OCI-LY1 (cell line): ENCODE results near the gene ADD2.

Experiments
- H2AFZ ChIP-seq: fragments of 200-600 bp; sonication (generic), shearing (Covaris generic); 2 replicates; pipeline ENCODE4 v1.6.0; 2014; ENCODE audit warnings: antibody characterized with exemption, mild to moderate bottlenecking, low read length
- H3F3A ChIP-seq: fragments of 200-600 bp; sonication (generic), shearing (Covaris generic); 2 replicates; pipeline ENCODE4 v1.6.0; 2014; ENCODE audit warnings: mild to moderate bottlenecking, antibody characterized with exemption, low read length, moderate library complexity; ENCODE audit not compliant: insufficient read depth
- H3K27ac ChIP-seq: fragments of 200-600 bp; sonication (generic); 2 replicates; pipeline ENCODE4 v1.5.1; 2014; ENCODE audit warnings: low read length, mixed run types, mild to moderate bottlenecking, low read depth; ENCODE audit not compliant: poor library complexity, severe bottlenecking
- H3K27me3 ChIP-seq: fragments of 200-600 bp; sonication (generic); 2 replicates; pipeline ENCODE4 v1.6.0; 2014; ENCODE audit warnings: antibody characterized with exemption, mild to moderate bottlenecking, low read length, moderate library complexity; ENCODE audit not compliant: insufficient read depth
- H3K36me3 ChIP-seq: fragments of 200-600 bp; sonication (generic); 2 replicates; pipeline ENCODE4 v1.6.1; 2014; ENCODE audit warnings: mild to moderate bottlenecking, antibody characterized with exemption, low read length, moderate library complexity, mixed read lengths; ENCODE audit not compliant: insufficient read depth
- H3K4me1 ChIP-seq: fragments of 200-600 bp; sonication (generic); 2 replicates; pipeline ENCODE4 v1.5.1; 2014; ENCODE audit warnings: mild to moderate bottlenecking, low read length, moderate library complexity; ENCODE audit not compliant: insufficient read depth, severe bottlenecking
- H3K4me2 ChIP-seq: fragments of 200-600 bp; sonication (generic), shearing (Covaris generic); 2 replicates; pipeline ENCODE4 v1.6.1; 2014; ENCODE audit warnings: low read length
- H3K4me3 ChIP-seq: fragments of 200-600 bp; sonication (generic); 2 replicates; pipeline ENCODE4 v1.5.1; 2014; ENCODE audit warnings: low read length, low read depth, mild to moderate bottlenecking, mixed read lengths; ENCODE audit not compliant: poor library complexity, severe bottlenecking
- H3K79me2 ChIP-seq: fragments of 200-600 bp; shearing (Covaris generic); 2 replicates; pipeline ENCODE4 v1.6.1; 2016; ENCODE audit warnings: mixed run types, low read length, mixed read lengths; ENCODE audit not compliant: insufficient read depth
- H3K9ac ChIP-seq: fragments of 200-600 bp; sonication (generic), shearing (Covaris generic); 2 replicates; pipeline ENCODE4 v1.6.1; 2014; ENCODE audit warnings: mild to moderate bottlenecking, low read length, mixed read lengths
- H3K9me2 ChIP-seq: fragments of 200-600 bp; sonication (generic), shearing (Covaris generic); 2 replicates; pipeline ENCODE4 v1.6.1; 2014; ENCODE audit warnings: low read depth, mild to moderate bottlenecking, low read length, mixed read lengths
- H3K9me3 ChIP-seq: fragments of 200-600 bp; shearing (Covaris generic); 2 replicates; pipeline ENCODE4 v1.6.1; 2014; ENCODE audit warnings: low read length, mixed read lengths
- H4K20me1 ChIP-seq: fragments of 200-600 bp; sonication (generic), shearing (Covaris generic); 2 replicates; pipeline ENCODE4 v1.6.0; 2016; ENCODE audit warnings: mild to moderate bottlenecking, low read length; ENCODE audit not compliant: insufficient read depth
- EZH2 ChIP-seq: fragments of 200-600 bp; sonication (generic), shearing (Covaris generic); IDR thresholded peaks from 2 replicates; pipeline ENCODE4 v1.8.0; 2017; ENCODE audit warnings: borderline replicate concordance, mixed run types, mild to moderate bottlenecking, antibody characterized with exemption, low read length, moderate library complexity, mixed read lengths
- TF ChIP-seq, protein P1 (sequence below): fragments of 200-600 bp; sonication (generic), shearing (Covaris generic); IDR thresholded peaks from 2 replicates; pipeline ENCODE4 v1.5.1; 2017; ENCODE audit warnings: mild to moderate bottlenecking, antibody characterized with exemption, low read length, moderate library complexity, mixed read lengths

The ADD2 gene

DNA sequence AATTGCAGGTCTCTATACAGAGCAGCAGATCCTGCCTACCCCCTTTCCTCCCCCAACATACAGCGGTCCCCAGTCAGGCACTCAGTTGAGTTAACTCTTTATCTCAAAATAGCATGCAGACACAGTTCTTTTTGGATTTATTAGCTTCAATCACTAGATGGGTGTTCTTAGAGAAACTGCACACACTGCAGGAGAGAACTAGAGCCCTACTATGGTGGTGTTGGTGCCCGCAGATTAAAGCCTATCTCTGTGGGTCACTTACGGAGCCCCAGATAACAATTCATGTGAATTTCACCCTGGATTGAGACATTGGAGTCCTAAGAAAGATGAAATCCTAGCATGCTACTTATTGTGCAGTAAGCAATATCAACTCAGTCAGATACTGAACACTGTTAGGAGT is 11.9 kb downstream of the ADD2 start:
- Histone ChIP-seq H3K9ac (no peak overlapping the region), H3K4me3 (no peak overlapping the region), H3K4me1 (no peaks in the 10 kb centered on the region), H3K4me2 (no peak overlapping the region), H3K27ac (no peak overlapping the region), H3F3A (no peaks in the 10 kb centered on the region), H3K36me3 (no peaks in the 10 kb centered on the region), H3K9me3 (no peaks in the 10 kb centered on the region), H2AFZ (no peak overlapping the region), H3K9me2 (no peaks in the 10 kb centered on the region), H4K20me1 (no peaks in the 10 kb centered on the region), H3K27me3 (peaks cover 5% of the 10 kb centered on the region; the same call in 1 of the 2 replicates), H3K79me2 (no peaks in the 10 kb centered on the region)
- TF ChIP-seq, protein P1, sequence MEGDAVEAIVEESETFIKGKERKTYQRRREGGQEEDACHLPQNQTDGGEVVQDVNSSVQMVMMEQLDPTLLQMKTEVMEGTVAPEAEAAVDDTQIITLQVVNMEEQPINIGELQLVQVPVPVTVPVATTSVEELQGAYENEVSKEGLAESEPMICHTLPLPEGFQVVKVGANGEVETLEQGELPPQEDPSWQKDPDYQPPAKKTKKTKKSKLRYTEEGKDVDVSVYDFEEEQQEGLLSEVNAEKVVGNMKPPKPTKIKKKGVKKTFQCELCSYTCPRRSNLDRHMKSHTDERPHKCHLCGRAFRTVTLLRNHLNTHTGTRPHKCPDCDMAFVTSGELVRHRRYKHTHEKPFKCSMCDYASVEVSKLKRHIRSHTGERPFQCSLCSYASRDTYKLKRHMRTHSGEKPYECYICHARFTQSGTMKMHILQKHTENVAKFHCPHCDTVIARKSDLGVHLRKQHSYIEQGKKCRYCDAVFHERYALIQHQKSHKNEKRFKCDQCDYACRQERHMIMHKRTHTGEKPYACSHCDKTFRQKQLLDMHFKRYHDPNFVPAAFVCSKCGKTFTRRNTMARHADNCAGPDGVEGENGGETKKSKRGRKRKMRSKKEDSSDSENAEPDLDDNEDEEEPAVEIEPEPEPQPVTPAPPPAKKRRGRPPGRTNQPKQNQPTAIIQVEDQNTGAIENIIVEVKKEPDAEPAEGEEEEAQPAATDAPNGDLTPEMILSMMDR = no peak
- no peak for TF ChIP-seq EZH2

DNA sequence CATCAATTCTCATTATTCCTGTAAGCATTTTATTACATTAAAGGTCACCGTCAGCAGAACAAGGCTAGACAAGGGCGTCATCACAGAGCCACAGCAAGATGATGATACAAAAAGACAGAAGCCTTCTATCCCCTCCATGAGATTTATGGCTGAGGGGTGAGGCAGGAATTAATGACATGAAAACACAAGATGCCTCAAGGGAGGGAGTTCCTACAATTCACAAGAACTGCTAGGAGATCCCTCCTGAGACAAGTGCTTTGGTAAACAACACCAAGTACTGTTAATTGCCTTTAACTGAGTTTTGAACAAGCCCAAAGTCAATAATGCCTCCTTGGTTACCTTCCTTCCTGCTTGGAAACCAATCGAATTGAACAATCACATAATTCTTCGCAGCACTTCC is 14.1 kb downstream of the ADD2 start:
- Histone ChIP-seq H3K4me2 (no peak overlapping the region), H3K27me3 (peaks cover 5% of the 10 kb centered on the region; the same call in 1 of the 2 replicates), H3K9me3 (no peaks in the 10 kb centered on the region), H3K4me3 (no peak overlapping the region), H2AFZ (no peak overlapping the region), H3F3A (no peaks in the 10 kb centered on the region), H3K4me1 (no peaks in the 10 kb centered on the region), H4K20me1 (no peaks in the 10 kb centered on the region), H3K9ac (no peak overlapping the region), H3K27ac (no peak overlapping the region), H3K36me3 (no peaks in the 10 kb centered on the region), H3K79me2 (no peaks in the 10 kb centered on the region), H3K9me2 (no peaks in the 10 kb centered on the region)
- TF ChIP-seq EZH2 = no peak
- TF ChIP-seq, protein P1 = no peak

DNA sequence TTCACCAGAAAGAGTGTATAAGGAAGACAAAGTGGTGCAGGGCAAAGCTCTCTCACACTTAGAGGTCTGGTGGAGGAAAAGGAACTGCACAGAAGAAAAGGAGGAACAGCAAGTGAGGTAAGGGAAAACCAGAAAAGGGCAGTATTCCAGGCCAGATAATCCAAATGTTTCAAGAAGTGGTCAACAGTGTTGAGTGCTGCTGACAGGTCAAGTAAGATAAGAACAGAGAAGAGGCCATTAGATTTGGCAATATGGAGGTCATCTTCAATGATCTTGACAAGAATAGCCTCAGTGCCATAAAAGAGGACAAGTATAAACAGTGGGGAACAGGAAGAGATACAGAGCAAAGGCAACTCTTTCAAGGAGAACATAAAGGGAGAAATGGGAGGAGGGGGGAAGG is 15.0 kb downstream of the ADD2 start:
- Histone ChIP-seq H3F3A (no peaks in the 10 kb centered on the region), H3K27me3 (peaks cover 5% of the 10 kb centered on the region; the same call in 1 of the 2 replicates), H3K4me2 (no peak overlapping the region), H2AFZ (no peak overlapping the region), H3K9me3 (no peaks in the 10 kb centered on the region), H3K27ac (no peak overlapping the region), H3K9ac (no peak overlapping the region), H3K4me1 (no peaks in the 10 kb centered on the region), H3K36me3 (no peaks in the 10 kb centered on the region), H3K4me3 (no peak overlapping the region), H3K79me2 (no peaks in the 10 kb centered on the region), H3K9me2 (no peaks in the 10 kb centered on the region), H4K20me1 (no peaks in the 10 kb centered on the region)
- TF ChIP-seq, protein P1 = no peak
- no peak for TF ChIP-seq EZH2
